GM12878 (cell line): ENCODE results near the gene MRPS12. TPM values are rescaled to one million over a fixed set of nuclear protein-coding genes. Genes with fewer than 3 reads are reported as not detected.

Experiments
- ATAC-seq: fragments of 200-7000 bp; cut with Tn5 transposase; 3 replicates; pipeline ENCODE4 v1.9.1; 2020; ENCODE audit warnings: mild to moderate bottlenecking, moderate library complexity
- BruUV-seq: library from RNA; stranded (reverse); fragments of 400-500 nt; replicated peaks from 2 replicates; lab custom pipeline; 2021; lab: Mats Ljungman, UMichigan
- CTCF ChIA-PET: fragments of 300-600 bp; sonication (Branson Sonifier 250); formaldehyde crosslinking; extraction: SDS; loops from one replicate; lab custom pipeline; 2021; ENCODE audit warnings: inconsistent platforms; lab: Yijun Ruan, JAX
- POLR2A ChIA-PET: fragments of 350-600 bp; formaldehyde crosslinking; extraction: SDS; loops from one replicate; lab custom pipeline; 2021; ENCODE audit warnings: inconsistent platforms; lab: Charles Lee
- RAD21 ChIA-PET: fragments of 300-600 bp; sonication (Branson Sonifier 250); formaldehyde crosslinking; loops from one replicate; lab custom pipeline; 2023; ENCODE audit warnings: antibody characterized with exemption; ENCODE audit not compliant: unreplicated experiment; lab: Charles Lee
- SMC1A ChIA-PET: fragments of 300-600 bp; sonication (Branson Sonifier 250); formaldehyde crosslinking; loops from one replicate; lab custom pipeline; 2023; ENCODE audit not compliant: unreplicated experiment, uncharacterized antibody; lab: Charles Lee
- DNase-seq: peaks from one replicate; pipeline ENCODE4 v3.0.0-alpha.2; 2011; ENCODE audit warnings: low read depth, low spot score
- FAIRE-seq: peaks from 3 replicates; lab custom pipeline; 2011; peaks lifted over from hg19 to GRCh38; lab: Jason Lieb, UNC
- H2AFZ ChIP-seq: 2 replicates; pipeline ENCODE4 v1.6.0; 2011; ENCODE audit warnings: low read depth, low read length, control low read depth; ENCODE audit not compliant: control insufficient read depth
- H3K27ac ChIP-seq: 2 replicates; pipeline ENCODE4 v1.5.1; 2011; ENCODE audit warnings: control low read depth; ENCODE audit not compliant: control insufficient read depth, insufficient read depth
- H3K27me3 ChIP-seq, 2 experiments: replicated peaks in 1 of 2; 2 replicates each; pipeline versions ENCODE4 v1.6.0 to v1.6.1; 2011; ENCODE audit warnings: low read length in 1 of 2; ENCODE audit not compliant: control insufficient read depth in 2 of 2, insufficient read depth in 2 of 2
- H3K36me3 ChIP-seq, 2 experiments: 2 replicates each; pipeline ENCODE4 v1.5.1; 2011; ENCODE audit warnings: low read length in 1 of 2; ENCODE audit not compliant: control insufficient read depth in 2 of 2, insufficient read depth in 2 of 2
- H3K4me1 ChIP-seq: 2 replicates; pipeline ENCODE4 v1.6.1; 2011; ENCODE audit warnings: mild to moderate bottlenecking, low read length, moderate library complexity, mixed read lengths; ENCODE audit not compliant: control insufficient read depth, insufficient read depth
- H3K4me2 ChIP-seq: 2 replicates; pipeline ENCODE4 v1.6.0; 2011; ENCODE audit warnings: control low read depth; ENCODE audit not compliant: control insufficient read depth, insufficient read depth
- H3K4me3 ChIP-seq: fragments of 200-600 bp; sonication (generic); 2 replicates; pipeline ENCODE4 v1.5.1; 2016
- H3K79me2 ChIP-seq: 2 replicates; pipeline ENCODE4 v1.6.0; 2011; ENCODE audit warnings: low read length; ENCODE audit not compliant: control insufficient read depth, insufficient read depth
- H3K9ac ChIP-seq: 2 replicates; pipeline ENCODE4 v1.8.0; 2011; ENCODE audit warnings: low read length, control low read depth, mixed read lengths; ENCODE audit not compliant: control insufficient read depth, insufficient read depth
- H3K9me3 ChIP-seq: replicated peaks from 3 replicates; pipeline ENCODE4 v1.5.1; 2011; ENCODE audit warnings: mild to moderate bottlenecking, low read length; ENCODE audit not compliant: control insufficient read depth, insufficient read depth
- H4K20me1 ChIP-seq: 2 replicates; pipeline ENCODE4 v1.6.0; 2011; ENCODE audit not compliant: control insufficient read depth, insufficient read depth
- CBFB ChIP-seq: IDR thresholded peaks from 2 replicates; pipeline ENCODE4 v1.6.1; 2016; ENCODE audit warnings: antibody characterized with exemption, low read depth
- EZH2 ChIP-seq: IDR thresholded peaks from 2 replicates; pipeline ENCODE4 v1.6.1; 2012; ENCODE audit warnings: low read depth, mild to moderate bottlenecking, control low read depth, inconsistent platforms, low read length, borderline replicate concordance; ENCODE audit not compliant: control insufficient read depth
- HDAC6 ChIP-seq: fragments of 200-600 bp; sonication (generic); IDR thresholded peaks from one replicate; pipeline ENCODE4 v1.8.0; 2017; ENCODE audit warnings: antibody characterized with exemption; ENCODE audit not compliant: unreplicated experiment
- MYC ChIP-seq: IDR thresholded peaks from 2 replicates; pipeline ENCODE4 v1.6.1; 2011; ENCODE audit warnings: mild to moderate bottlenecking, low read length, moderate library complexity, inconsistent platforms; ENCODE audit not compliant: insufficient read depth, insufficient replicate concordance, insufficient read length, severe bottlenecking
- POLR2A ChIP-seq: IDR thresholded peaks from 2 replicates; pipeline ENCODE4 v1.6.1; 2011; ENCODE audit warnings: low read depth, mild to moderate bottlenecking, low read length
- POLR2AphosphoS2 ChIP-seq: IDR thresholded peaks from 2 replicates; pipeline ENCODE4 v1.6.1; 2011; ENCODE audit warnings: low read depth, mild to moderate bottlenecking, low read length, improper control_type of control experiment, moderate library complexity
- SPI1 ChIP-seq: IDR thresholded peaks from 2 replicates; pipeline ENCODE4 v1.6.1; 2011; ENCODE audit warnings: low read depth, mild to moderate bottlenecking, low read length, moderate library complexity, borderline replicate concordance; ENCODE audit not compliant: insufficient read depth
- YY1 ChIP-seq: IDR thresholded peaks from 2 replicates; pipeline ENCODE4 v1.6.1; 2011; ENCODE audit warnings: low read depth, mild to moderate bottlenecking, low read length
- WGBS: methylation state at CpG from one replicate; pipeline ENCODE4 v1.1.6; 2016; ENCODE audit warnings: low lambda C conversion rate; ENCODE audit not compliant: insufficient replicate concordance, insufficient coverage; ENCODE audit errors: missing lambda C conversion rate; 5-methylcytosine and 5-hydroxymethylcytosine counted together
- in situ Hi-C: fragments of 300-500 bp; cut with MboI; formaldehyde crosslinking; loops from 9 replicates; pipeline ENCODE4 v1.14.3; 2018; ENCODE audit warnings: mixed read lengths
- intact Hi-C: fragments of 100-400 bp; cut with micrococcal nuclease; formaldehyde crosslinking; loops from one replicate; pipeline ENCODE4 v1.14.2; 2022; ENCODE audit not compliant: unreplicated experiment
- polyA plus RNA-seq, 11 experiments: library from polyadenylated mRNA; depleted of rRNA in 4 of 11; unstranded in 6 of 11; stranded (reverse) in 5 of 11; fragments of >200 nt; fragmentation: Nextera tagmentation in 4 of 11; fragmentation: Illumina TruSeq in 1 of 11; extraction: Ambion mirVana in 4 of 11; extraction: Trizol in 1 of 11; gene quantifications; 1 replicate in 1 of 11; 2 replicates in 10 of 11; pipeline versions ENCODE4 v1.2.1 to v1.2.3, GENCODE V29; 2011 to 2016; ENCODE audit warnings: inconsistent platforms in 2 of 11, missing spikeins in 2 of 11, low read depth in 1 of 11
- total RNA-seq, 4 experiments: library from RNA; depleted of rRNA in 3 of 4; stranded (reverse); fragments of >200 nt in 3 of 4; fragmentation: Illumina TruSeq in 1 of 4; extraction: Trizol in 1 of 4; gene quantifications; 2 replicates each; pipeline versions ENCODE4 v1.2.1 to v1.2.3, GENCODE V29; 2013 to 2021

The MRPS12 gene
- total and polyA plus RNA-seq, 10 of the 15 experiments (the other 5 are each of a cell fraction or from before 2014, with no cell fraction given), result 7.3 to 205 (median 77.3) TPM

- H3K9me3 ChIP-seq, result no peaks in the 10 kb centered on the region
- ChIA-PET CTCF (interaction anchor here (0.6 to 0.7 kb wide), 2 partner anchors 8 to 74 kb away, joined by 3 to 5 read pairs; no protein-coding TSS in a partner anchor), RAD21 (no interaction called here), POLR2A (no interaction called here), SMC1A (no interaction called here)
- no peak for ATAC-seq
- in situ Hi-C loops (no loop called here), intact Hi-C loops (no loop called here)
- no peaks in the 10 kb centered on the region for H3K79me2 ChIP-seq
- H3K27me3 ChIP-seq, result no peaks in the 10 kb centered on the region
- H3K4me3 ChIP-seq, result no peak overlapping the region
- H3K36me3 ChIP-seq, result peaks cover 7 to 12% of the 10 kb centered on the region in 2 experiments
- no peak overlapping the region for H3K9ac ChIP-seq
- BruUV-seq, result no TSS peak
- no peaks in the 10 kb centered on the region for H3K4me1 ChIP-seq
- TF ChIP-seq CBFB, result no peak
- TF ChIP-seq POLR2AphosphoS2, result peak; percentile 32; the same call in 1 of the 2 replicates
- TF ChIP-seq POLR2A, result peak; percentile 50
- no peak overlapping the region for H3K27ac ChIP-seq
- H2AFZ ChIP-seq, result no peak overlapping the region
- H3K4me2 ChIP-seq, result no peak overlapping the region
- H4K20me1 ChIP-seq, result no peaks in the 10 kb centered on the region
- 89% methylated on average over 10 of the region's 10 CpGs for WGBS
- FAIRE-seq, result no peak
- DNase-seq, result no peak
Measured at GRCh38 chr19:38908911-38909310, 21.8 kb upstream of the MRPS12 start.

GRCh38 chr19:38910488-38910887 is 20.3 kb upstream of the MRPS12 start:
- Histone ChIP-seq H3K27me3 (no peaks in the 10 kb centered on the region), H3K9me3 (no peaks in the 10 kb centered on the region), H3K36me3 (peaks cover 0 to 8% of the 10 kb centered on the region in 2 experiments), H3K4me1 (no peaks in the 10 kb centered on the region), H3K4me2 (no peak overlapping the region), H2AFZ (no peak overlapping the region), H3K27ac (no peak overlapping the region), H4K20me1 (no peaks in the 10 kb centered on the region), H3K79me2 (no peaks in the 10 kb centered on the region), H3K4me3 (no peak overlapping the region), H3K9ac (no peak overlapping the region)
- CTCF ChIA-PET, result no interaction called here
- TF ChIP-seq MYC (no peak), EZH2 (no peak), HDAC6 (no peak), YY1 (no peak), SPI1 (no peak)
- no peak for FAIRE-seq
- RAD21 ChIA-PET, result no interaction called here
- no TSS peak for BruUV-seq
- no peak for ATAC-seq
- POLR2A ChIA-PET, result no interaction called here
- DNase-seq, result no peak
- in situ Hi-C loops, result no loop called here
- SMC1A ChIA-PET, result no interaction called here
- 89% methylated on average over 12 of the region's 12 CpGs for WGBS
- intact Hi-C loops, result no loop called here
